Colon (tissue), 2 donors: ENCODE data around the gene NFRKB.
"Not testable (repeated sequence)": the region's sequence is repeated elsewhere in the genome, so short reads cannot be mapped to it uniquely, and the experiment has no call there.

Experiments
- FAIRE-seq: peaks from 2 replicates; lab custom pipeline; 2012; peaks lifted over from hg19 to GRCh38; lab: Jason Lieb, UNC
- donor health status: control.
- donor health status: control.

NFRKB gene

DNA sequence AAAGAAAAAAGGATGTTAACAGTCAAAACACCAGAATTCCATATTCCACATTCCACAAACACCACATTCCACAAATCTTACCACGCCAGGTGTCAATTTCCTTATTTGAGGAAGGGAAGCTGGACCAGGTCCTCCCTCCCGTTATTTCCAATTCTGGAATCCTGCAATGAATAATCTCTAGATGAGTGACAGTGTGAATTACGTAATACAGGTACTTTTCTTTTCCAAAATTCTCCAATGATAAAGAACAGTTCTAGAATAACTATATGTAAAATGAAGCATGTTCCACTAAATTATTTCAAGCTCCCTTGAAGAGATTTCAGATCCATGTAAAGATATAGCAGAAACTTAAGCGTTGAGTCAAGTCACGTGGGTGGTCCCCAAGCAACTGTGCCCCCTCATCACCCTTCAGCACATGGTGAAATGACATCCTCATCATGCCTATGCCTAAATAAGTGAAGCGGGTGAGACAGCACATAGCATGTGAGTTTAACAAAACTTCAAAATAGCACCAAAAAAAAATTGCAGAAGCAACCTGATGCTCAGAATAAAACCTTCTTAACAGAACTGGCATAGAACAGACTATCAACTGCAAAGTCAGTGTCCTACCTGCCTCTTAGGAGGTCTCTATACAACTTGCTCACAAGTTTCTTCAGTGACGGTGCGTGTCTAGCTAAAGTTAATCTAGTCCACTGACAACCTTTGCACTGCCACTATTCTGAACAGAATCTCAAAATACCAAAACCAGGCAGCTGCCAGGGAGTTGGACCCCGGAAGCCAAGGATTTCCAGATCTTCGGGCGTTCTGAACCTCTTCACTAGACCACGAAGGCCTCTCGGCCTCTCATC, 876 bp downstream of the NFRKB start:
- no peak for FAIRE-seq

DNA sequence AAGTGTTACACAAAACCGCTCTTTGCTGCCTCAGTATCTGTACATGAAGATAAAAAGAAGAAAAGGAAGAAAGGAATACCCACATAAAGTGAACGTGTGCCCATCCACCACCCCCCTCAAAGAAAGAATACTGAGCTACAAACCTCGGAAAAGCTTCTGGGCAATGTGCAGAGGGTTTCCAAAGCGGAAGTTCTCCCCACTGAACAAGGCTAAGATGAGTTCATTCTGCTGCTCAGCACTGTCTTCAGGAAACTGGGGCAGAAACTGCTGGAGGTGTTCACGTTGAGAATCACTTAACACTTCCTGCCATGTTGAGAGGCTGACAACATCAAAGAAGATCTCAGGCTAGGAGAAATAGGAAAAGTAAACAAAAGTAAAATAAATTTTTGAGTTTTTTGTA, 6.9 kb downstream of the NFRKB start:
- FAIRE-seq = no peak

GRCh38 chr11:129885381-129885780, 10.0 kb downstream of the NFRKB start:
- FAIRE-seq = no peak

GRCh38 chr11:129884581-129884980, 10.8 kb downstream of the NFRKB start:
- FAIRE-seq = no peak

- FAIRE-seq = no peak
These were observed 13.7 kb downstream of the NFRKB start for GRCh38 chr11:129881570-129882170.

- no peak for FAIRE-seq
These were observed 15.1 kb downstream of the NFRKB start for GRCh38 chr11:129880311-129880710.

- no peak for FAIRE-seq
These were observed 23.5 kb downstream of the NFRKB start for GRCh38 chr11:129871914-129872313.

- not testable (repeated sequence) for FAIRE-seq
These were observed 26.8 kb downstream of the NFRKB start for GRCh38 chr11:129868626-129869025.

DNA sequence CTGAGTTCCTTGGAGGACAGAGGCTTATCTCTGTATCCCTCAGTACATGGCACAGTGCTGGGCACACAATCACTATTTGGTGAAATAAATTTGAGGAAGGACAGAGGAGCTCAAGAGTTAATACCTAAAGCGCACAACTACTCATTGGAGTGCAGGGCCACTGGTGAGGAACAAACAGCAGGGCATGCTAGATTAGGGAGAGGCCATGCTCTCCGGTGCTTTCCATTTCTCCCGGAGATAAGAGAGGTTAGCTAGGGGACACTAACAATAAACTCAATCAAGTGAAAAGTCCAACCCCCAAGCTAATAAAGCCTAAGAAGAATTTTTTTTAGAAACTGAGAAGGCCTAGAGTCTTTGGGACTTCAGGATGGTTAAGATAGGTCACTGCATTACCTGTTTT, 29.1 kb downstream of the NFRKB start:
- FAIRE-seq = no peak

DNA sequence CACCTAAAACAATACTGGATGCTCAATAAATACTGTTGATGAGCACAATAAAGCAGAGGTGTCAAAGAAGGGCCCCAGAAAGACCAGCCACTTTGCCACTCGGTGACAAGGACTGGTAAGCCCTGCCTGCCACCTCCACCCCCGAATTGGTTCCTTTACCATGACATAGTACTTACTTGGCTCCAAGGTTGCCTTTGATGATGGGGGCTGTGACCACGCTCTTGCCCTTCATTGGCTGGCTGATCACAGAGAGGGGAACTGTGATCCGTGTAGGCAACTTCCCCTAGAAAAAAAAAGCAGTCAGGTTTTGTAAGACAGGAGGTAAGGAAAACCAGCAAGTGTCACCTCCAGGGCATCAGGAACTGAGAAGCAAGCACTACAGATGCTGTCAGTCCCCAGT, 29.7 kb downstream of the NFRKB start:
- no peak for FAIRE-seq

- FAIRE-seq = no peak
These were observed 30.6 kb downstream of the NFRKB start for GRCh38 chr11:129864811-129865210.

DNA sequence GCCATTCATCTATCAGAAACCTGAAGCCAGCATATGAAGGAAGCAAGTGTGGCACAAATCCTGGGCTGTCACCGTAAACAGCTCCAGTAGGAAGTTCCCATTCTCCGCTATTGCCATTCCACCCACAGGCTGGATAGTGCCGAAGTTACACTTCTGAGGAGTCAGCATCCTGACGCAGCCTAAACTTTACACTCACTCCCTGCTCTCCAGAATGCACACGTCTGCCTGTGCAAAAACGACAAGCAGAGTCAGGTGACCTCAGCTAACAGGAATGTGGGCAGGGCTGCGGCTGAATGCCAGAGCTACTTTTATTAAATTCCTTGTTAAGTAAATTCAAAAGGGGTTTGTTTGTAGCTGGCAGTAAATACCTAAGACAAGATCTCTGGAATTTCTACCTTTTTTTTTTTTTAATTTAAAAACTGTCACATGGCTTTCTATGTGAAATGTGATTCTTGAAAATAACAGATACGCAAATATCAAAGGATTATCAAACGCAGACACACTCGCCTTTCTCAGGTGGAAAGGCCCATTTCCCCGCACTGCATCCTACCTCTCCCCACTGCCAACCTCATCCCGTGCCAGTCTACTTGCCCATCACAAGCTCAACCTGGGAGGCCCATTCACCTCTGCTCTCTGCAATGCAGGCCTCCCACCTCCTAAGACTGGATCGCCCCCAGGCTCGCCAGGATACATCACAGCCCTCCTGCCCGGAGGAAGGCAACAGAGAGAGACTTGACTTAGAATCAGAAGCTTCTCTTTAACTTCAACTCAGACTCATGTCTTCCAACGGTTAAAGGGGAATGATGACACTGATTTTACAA, 33.5 kb downstream of the NFRKB start:
- FAIRE-seq = no peak

- FAIRE-seq = no peak
These were observed 39.3 kb downstream of the NFRKB start for GRCh38 chr11:129856036-129856435.

DNA sequence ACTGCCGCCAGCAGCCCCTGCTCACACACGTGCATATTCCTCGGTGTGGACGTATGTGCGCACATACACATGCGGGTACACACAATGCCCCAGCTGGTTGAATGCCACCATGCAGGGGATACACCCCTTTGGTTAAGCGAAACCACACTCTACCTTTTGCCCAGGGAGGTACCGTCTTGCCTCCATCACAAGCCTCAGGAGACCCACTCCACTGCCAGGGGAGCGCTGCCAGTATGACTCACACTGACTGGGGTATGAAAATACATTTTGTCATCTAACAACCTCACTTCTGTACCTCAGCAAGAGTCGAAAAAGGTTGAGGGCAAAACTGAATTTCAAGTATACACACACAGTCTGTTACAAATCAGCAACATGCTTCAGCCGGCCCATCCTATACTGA, 40.3 kb downstream of the NFRKB start:
- no peak for FAIRE-seq

DNA sequence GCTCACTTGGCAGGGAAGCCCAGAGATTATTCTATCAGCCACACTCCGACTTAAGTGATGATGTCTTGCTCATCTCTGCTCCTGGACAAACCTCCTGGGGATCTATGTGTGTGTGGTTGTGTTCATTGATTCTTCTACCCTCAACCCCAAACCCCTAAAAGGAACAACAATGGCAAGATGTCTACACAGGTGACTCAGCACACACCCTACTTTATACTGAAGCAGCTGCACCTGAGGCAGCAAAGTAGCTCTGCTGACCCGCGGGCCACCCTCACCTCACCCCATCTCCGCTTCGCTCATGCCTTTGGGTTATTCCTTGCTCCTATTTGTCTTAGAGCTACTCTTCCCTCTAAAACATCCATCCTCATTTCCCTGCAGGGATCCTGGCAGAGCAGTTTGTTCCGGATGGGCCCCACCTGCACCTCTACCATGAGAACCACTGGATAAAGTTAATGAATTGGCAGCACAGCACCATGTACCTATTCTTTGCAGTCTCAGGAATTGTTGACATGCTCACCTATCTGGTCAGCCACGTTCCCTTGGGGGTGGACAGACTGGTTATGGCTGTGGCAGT, 41.1 kb downstream of the NFRKB start:
- FAIRE-seq = no peak

- FAIRE-seq = no peak
These were observed 41.7 kb downstream of the NFRKB start for GRCh38 chr11:129853518-129854231.

DNA sequence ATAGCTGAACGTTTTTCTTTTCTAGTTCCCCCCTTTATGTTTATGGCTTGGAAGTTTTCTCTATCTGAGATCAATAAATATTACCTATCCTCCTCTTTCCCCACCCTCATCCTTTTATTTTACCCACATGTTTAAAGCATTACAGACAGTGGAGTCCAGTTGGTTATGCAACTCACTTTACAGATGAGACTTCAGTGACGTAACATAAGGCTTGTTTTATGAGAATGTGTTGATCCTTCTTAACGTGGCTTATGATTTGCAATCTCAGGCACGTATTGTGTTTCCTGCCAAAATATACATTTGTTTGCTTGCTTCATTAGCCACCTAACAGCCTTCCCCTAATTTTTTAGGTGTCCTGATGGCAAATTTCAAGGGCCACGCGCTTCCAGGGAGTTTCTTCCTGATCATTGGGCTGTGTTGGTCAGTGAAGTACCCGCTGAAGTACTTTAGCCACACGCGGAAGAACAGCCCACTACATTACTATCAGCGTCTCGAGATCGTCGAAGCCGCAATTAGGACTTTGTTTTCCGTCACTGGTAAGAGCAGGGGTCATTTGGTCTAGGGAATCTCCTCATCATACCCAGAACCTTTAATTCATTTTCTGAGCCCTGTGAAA, 43.1 kb downstream of the NFRKB start:
- FAIRE-seq = no peak

- FAIRE-seq = no peak
These were observed 45.8 kb downstream of the NFRKB start for GRCh38 chr11:129849447-129850130.

- FAIRE-seq = not testable (repeated sequence)
These were observed 48.0 kb downstream of the NFRKB start for GRCh38 chr11:129847361-129847760.

GRCh38 chr11:129846508-129847335, 48.7 kb downstream of the NFRKB start:
- FAIRE-seq = no peak
